NCI-H524 treated with DMSO at 0.1 percent for 48 hours (cell line): ENCODE measurements around the gene VAMP3.
"Not testable (repeated sequence)": the region's sequence is repeated elsewhere in the genome, so short reads cannot be mapped to it uniquely, and the experiment has no call there.

Experiments
- DNase-seq: peaks from one replicate; lab custom pipeline; 2025; lab: John Stamatoyannopoulos, UW

VAMP3 gene

DNA sequence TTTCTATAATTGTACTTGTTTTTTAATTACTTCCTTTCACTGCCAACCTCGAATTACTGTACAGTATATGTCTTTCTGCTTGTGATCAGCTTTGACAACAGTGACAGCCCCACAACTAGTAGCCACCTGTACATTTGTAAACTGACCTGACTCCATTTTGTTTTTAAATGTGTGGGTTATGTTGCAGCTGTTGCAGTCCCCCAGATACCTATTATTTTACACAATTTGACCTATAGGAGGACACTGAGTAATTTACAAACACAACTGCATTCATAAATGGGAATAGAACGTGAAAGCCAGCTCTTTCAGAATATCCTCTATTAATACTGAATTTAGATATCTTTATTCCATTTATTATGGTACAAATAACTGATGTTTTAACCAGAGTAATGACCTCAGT lies 2.5 kb upstream of the VAMP3 start:
- DNase-seq: peak; percentile 59

DNA sequence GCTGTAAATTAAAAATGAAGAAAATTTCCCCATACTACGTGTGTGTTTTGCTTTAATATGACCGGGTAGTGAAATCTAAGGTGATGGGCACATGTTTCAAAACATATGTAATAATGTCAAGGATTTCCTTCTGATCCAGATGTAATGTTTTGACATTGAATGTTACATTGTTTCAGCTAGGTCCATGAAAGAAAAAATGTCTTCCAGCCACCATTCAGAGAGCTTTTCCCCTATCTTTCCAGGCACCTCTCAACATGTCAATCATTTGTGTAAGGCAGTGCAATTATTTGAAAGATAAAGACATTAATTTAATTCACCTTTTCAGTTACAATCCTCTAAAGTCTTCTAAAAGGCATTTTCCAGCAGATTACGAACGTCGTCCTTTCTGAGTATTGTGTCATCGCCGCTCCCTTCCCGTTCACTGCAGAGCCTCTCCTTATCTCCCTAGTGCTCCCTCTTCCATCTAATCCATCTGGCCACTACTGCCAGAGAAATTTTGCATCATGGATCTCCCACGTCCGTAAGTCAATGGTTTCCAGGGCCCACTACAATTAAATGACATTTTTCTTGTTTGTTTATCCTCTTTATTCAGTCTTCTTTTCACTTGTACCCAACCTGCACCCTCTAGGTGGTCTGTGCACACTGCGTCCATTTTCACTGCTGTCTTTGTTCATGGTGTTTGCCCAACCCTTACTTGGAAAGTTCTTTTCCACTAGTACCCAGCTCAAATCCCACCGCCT lies 1.3 kb upstream of the VAMP3 start:
- DNase-seq: no peak

DNA sequence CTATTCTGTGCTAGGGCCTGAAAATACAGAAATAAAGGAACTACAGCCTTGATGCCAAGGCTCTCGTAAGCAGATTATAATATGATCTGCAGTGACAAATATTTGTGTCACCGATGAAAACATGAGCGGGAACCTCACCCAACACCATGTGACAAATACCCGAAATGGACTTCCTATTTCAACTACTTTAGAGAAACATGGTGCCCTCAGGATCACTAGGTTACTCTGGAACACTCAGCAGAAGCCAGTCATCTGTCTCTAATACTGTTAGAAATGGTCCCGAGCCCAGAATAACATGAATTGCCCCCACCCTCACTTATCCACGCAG lies 463 bp upstream of the VAMP3 start:
- DNase-seq: no peak

DNA sequence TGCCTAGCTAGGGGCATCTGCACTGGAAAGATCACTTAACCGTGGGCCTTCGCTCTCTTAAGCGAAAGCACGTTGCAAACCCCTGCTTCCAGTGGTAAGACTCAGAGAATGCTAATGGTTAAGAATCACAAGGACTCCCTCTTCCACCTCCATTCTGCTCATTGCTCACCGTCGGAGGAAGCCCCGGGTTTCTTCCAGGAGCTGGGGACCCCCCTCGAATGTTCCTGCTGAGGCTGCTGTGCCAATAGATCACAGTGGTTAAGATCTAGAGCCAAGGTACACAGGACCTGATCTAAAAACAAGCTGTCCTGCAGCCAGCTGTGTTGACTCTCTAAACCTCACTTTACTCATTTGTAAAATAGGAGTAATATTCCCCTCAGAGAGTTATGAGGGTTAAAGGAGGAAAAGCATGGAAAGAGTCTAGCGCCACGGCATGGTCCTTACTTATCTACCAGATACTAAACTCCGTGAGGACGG lies 765 bp downstream of the VAMP3 start:
- DNase-seq: no peak

DNA sequence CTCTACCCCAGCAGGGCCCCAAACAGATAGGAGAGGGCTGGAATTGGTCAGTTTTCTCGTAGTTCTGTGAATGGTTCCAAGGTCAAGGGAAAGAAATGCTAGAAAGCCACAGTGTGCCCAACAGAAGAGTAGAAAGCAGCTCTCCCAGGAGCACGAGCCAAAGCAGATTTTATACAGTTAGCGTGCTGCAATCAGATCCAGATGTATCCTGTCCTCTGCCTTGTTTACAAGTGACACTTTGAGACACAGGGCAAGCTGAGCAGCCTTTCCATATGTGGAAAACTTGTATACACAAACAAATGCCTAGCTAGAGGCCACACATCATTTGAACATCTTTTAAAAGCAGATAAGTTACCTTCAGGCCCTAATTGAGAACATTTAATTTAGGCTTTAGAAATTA lies 6.5 kb downstream of the VAMP3 start:
- DNase-seq: no peak

DNA sequence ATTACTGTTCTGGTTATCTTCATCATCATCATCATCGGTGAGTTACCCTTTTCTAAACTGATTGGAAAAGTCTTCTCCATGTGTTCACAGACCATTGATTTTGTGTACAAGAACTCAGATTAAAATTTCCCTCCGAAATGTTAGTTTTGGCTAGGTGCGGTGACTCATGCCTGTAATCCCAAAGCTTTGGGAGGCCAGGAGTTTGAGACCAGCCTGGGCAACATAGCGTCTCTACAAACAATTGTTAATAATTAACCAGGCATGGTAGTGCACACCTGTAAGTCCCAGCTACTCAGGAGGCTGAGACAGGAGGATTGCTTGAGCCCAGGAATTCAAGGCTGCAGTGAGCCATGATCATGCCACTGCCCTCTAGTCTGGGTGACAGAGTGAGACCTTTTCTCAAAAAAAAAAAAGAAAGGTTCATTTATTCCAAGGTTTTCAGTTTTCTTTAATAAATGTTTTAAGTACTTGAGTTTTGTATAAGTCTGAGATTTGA lies 7.1 kb downstream of the VAMP3 start:
- DNase-seq: no peak

DNA sequence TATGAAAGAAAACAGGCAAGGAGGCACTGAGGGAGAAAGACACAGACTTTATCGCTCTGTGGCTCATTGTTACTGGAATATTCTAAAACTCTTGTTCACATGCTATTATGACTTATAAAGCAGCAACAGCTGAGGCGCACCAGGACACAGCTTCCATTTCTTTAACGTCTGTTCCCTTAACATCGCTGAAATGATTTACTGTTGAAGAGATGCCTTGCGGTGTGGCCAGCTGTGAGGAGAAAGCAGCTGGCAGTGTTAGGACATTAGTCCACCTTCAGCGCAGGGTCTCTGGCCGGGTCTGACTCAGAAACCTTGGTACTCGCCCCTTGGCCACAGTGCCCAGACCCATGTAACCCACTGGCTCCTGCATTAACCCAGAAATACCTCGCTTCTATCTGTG lies 9.9 kb downstream of the VAMP3 start:
- no peak for DNase-seq

DNA sequence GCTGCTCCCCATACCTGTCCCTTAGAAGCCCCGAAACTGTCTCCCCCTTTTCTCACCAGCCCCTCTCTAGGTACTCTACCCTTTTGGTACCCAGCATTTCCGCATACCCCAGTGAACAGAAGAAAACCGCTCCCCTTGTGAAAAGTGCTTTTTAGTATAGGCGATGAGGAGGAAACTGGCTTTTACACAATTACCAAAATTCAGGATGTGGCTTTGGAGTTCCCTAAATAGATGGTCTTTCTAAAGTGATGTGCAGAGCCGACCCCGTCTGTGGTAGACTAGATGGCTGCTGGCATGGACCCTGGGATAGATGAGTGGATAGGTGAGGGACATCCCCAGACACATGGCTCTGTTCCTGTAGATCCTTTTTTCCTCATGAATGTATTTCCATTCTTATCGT lies 10.4 kb downstream of the VAMP3 start:
- no peak for DNase-seq

DNA sequence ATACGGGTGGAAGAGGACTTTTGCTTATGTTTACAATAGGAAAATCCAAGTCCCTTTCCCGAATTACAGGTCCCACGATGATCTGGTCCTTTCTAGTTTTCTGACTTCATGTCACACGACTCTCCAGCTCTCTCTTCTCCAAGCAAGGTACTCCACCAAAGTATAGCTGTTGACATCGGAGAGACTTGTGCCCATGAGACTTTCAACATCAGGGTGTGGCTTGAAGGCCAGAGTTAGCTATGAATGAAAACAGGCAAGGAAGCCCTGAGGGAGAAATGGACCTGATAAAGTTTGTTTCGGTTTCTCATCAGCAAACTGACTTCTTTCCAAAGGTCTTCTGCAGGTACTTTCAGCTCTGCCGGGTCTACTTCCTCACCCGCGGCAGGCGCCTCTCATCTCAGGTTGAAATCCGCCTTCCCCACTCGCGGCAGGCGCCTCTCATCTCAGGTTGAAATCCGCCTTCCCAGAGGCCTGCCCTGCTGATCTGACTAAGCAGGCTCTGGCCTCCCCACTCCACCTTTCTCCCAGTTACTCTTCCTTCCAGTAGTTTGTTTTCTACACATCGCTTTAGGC lies 10.9 kb downstream of the VAMP3 start:
- DNase-seq: no peak

DNA sequence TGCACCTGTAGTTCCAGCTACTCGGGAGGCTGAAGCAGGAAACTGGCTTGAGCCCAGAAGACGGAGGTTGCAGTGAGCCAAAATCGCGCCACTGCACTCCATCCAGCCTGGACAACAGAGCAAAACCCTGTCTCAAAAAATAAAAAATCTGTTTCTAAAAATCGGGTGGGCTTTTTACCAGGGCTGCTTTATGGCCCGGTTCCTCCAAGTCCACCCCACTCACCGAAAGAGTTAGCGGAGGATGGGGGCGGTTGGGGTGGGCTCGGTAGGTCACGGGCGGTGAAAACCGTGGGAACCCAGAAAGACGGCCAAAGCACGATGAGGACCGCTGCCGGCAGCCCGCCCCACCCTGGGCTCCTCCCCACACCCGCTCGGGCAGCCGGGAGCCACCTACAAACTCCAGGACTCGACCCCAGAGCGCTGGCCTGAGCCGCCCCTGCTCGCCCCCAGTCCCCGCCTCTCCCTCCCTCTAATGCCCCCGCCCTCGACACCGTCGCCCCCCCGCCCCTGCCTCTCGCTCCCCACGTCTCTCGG lies 12.1 kb downstream of the VAMP3 start:
- peak; percentile 3 for DNase-seq

DNA sequence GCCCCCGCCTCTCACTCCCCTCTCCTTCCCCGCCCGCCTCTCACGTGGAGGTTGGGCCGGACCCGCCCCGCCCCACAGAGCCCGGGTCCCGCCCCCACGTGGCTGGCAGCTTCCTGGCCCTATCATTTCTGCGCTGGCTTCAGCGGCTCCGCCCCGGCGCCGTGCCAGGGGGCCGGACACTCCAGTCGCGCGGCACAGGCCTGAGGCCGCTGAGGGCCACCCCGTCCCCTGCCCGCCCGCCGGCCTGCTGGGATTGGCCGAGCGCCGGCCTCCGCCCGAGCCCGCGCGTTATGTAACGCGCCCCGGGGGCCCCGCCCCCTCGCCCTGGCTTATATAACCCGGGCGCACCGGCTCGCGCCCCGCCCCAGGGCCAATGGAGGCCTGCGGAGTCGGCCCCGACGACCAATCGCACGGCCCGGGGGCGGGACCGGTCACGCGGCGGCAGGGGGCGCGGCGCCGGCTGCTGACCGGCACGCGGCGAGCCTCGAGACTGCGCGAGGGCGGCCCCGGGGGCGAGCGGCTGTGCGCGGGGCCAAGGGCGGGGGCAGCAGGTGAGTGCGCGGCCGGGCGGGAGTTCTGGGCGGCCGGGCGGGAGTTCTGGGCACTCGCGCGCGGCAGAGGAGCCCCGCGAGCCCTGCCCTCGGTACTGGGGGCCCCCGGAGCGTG lies 12.9 kb downstream of the VAMP3 start, which contains the start of gene PER3:
PER3 (plus strand) TSS at position 466 of the 666 bp plus-strand sequence. CDS start 587 bp downstream, outside the sequence.
- peak; percentile 35 for DNase-seq

DNA sequence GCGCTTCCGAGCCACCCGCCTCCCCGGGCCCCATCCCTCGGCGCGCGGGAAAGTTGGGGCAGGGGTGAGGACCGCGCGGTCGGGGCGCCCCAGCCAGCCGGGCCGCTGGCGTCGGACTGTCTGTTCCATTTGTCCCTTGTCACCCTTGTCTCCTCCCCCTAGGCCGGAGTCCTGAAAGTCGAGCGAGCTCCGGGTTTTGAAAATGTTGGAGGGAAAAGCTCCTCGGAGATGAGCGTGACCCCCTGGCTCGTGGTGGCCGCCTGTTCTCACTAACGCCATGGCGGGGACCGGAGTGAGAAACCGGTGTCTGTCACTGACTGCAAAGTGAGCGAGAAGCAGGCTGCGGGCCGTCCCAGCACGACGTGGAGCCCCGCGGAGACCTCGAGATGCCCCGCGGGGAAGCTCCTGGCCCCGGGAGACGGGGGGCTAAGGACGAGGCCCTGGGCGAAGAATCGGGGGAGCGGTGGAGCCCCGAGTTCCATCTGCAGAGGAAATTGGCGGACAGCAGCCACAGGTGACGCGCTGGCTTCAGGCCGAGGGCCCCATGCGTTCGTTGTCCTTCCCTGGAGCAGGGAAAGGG lies 13.5 kb downstream of the VAMP3 start:
- DNase-seq: no peak

DNA sequence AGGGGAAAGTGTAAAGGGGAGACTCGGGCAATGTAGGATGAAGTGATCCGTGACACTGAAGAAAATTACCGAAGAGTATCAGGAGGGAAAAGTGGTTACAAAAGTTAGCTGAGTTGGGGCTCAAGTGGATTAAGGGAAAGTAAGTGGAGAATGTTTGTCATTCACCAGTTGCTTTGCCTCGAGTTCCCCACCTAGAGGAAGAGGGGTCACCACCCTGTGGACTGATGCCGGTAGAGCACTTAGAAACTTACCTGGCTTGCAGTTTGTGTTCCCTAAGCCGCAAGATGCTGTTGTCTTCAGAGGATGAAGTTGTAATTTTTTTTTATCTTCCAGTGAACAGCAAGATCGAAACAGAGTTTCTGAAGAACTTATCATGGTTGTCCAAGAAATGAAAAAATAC lies 14.0 kb downstream of the VAMP3 start:
- DNase-seq: no peak

DNA sequence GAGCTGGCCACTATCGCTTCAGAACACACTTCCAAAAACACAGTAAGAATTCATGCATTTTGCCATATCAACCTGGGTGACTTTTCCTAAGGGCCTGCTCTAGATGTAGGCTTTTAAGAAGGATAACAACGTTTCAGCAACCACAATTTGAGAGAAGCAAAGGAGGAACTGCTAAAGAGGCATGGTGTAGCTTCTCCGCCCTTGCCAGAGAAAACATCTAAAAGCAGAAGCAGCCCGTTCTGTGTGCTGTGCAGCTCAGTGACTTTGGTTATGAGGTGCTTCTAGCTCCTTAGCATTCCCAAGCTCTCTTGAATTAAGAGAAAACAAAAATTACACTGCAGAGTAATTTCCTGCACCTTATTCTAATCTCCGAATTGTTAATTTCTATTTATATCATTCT lies 15.7 kb downstream of the VAMP3 start:
- DNase-seq: no peak

DNA sequence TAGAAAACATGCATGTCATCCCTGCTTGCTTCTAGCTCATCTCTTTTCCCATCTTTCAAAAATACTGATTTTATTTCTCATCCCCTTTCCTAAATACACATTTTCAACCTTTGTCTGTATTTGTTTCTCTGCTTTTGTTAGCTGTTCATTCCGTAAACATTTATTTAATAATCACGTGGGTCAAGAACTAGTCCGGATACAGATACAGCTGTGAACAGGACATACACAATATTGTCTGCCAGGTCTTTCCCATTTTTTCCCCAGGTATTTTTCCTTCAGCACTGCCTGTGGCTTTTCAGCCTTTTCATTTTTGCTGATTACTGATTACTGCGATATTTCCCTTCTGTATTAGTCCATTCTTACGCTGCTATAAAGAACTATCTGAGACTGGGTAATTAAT lies 18.7 kb downstream of the VAMP3 start:
- DNase-seq: no peak

DNA sequence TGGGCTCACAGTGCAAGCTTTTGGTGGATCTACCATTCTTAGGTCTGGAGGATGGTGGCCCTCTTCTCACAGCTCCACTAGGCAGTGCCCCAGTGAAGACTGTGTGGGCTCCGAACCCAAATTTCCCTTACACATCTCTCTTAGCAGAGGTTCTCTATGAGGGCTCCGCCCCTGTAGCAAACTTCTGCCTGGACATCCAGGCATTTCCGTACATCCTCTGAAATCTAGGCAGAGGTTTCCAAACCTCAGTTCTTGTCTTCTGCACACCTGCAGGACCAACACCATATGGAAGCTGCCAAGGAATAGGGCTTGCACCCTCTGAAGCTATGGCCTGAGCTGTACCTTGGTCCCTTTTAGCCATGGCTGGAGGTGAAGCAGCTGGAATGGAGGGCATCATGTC lies 19.9 kb downstream of the VAMP3 start:
- DNase-seq: not testable (repeated sequence)

DNA sequence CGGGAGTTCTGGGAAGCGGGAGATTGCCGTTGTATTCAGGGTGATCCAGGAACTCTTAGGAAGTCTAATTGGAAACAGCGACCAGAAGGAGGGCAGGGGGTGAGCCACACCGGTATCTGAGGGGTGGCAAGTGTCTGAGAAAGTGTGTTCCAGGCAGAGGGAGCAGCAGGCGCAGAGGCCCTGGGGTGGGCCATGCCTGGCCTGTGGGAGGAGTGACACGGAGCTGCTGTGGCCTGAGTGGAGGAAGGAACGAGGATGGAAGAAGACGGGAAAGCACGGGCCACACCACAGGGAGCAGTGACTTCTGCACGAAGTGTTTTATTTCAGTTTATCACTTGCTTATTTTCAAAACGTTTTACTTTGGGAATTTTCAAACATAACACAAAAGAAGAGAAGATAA lies 24.3 kb downstream of the VAMP3 start:
- DNase-seq: no peak

DNA sequence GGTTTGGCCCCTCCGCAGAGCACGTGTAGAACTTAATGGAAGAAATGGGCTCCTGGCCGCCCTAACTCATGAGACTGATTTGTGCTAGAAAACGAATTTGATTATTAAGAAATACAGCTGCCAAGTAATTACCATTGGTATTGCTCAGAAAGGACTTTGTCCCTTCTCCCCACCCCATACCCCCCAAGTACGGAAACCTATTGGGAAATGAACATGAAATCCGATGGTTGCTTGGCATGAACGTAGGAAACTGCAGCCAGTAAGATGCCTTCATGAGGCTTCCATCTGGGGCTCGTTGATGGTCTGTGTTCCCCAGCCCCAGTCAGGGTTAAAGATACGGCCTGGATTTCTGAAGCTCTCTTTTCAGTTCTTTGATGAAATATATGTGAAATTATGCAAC lies 34.4 kb downstream of the VAMP3 start:
- no peak for DNase-seq

DNA sequence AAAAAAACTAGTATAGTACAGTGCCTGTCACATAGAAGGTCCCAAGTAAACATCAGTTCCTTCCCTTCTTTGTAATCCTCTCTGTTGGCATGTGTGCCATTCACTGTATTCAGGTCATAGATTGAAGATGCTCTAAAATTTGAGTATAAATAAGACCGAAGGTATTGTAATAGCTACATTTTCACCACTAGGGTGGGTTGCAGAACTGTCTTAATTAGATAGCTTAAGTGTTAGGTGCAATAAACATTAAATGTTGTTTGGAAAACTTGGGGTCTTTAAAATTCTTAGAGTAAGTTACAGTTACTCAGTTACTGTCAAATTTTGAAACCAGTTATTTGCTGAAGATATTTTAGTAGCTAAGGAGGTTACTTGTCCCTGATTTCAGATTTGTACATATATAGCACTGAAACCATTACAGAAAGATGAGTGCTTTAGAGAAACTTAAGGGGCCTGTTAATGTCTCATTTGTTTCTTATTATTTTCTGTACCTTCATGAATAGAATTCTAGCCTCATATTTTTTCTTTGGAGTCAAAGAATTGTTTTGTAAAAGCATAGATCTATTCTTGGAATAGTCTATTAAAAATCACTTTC lies 37.3 kb downstream of the VAMP3 start:
- no peak for DNase-seq

DNA sequence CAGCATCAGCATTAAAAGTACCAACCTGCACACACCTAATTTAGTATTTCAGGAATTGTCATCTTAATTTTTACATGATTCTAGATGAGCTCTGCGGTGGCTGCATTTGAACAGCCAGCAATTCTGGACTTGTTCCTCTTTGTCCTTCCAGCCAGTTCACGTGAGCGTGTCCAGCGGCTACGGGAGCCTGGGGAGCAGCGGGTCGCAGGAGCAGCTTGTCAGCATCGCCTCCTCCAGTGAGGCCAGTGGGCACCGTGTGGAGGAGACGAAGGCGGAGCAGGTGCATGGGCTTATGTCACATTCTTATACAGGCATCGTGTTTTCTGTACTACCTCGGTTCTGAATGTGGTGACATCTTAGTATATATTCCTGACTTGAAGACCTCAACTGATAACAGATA lies 38.6 kb downstream of the VAMP3 start:
- no peak for DNase-seq

DNA sequence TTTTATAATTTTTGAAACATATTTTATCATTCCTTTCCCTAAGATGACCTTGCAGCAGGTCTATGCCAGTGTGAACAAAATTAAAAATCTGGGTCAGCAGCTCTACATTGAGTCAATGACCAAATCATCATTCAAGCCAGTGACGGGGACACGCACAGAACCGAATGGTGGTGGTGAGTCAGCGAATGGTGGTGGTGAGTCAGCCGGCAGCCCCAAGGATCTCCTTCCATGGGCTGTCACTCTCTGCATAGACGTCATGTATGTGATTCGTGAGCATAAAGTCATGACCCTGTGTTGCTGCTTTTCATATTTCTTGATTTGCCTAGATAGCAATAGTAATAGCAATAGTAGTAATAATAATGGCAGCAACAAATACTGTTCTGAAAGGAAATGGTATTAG lies 39.3 kb downstream of the VAMP3 start:
- no peak for DNase-seq

DNA sequence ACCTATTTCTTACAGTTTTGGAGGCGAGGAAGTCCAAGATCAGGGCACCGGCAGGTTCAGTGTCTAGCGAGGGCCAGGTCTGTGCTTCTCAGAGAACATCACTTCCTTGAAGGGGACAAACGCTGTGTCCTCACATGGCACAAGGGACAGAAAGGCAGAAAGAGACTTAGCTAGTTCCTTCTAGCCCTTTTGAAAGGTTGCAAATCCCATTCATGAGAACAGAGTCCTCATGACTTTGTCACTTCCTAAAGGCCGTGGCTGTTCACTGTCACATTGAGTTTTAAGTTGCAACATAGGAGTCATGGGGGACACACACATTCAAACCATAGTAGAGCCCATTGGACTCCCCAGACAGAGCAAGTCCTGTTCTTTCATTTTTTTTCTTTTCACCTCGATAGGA lies 40.4 kb downstream of the VAMP3 start:
- no peak for DNase-seq
